Neutrophil (primary cell): ENCODE data around the gene MARK2.
A peak's percentile ranks its signal among the peaks of the same experiment; 100 is the strongest.

Experiments
- H3K27ac ChIP-seq: fragments of 200-600 bp; sonication (generic); 2 replicates; pipeline ENCODE4 v1.5.1; 2016; ENCODE audit warnings: mild to moderate bottlenecking, moderate library complexity
- H3K27me3 ChIP-seq: fragments of 200-600 bp; sonication (generic); 2 replicates; pipeline ENCODE4 v1.6.0; 2016; ENCODE audit warnings: mild to moderate bottlenecking
- H3K36me3 ChIP-seq: fragments of 200-600 bp; sonication (generic); 2 replicates; pipeline ENCODE4 v1.5.1; 2017
- H3K4me1 ChIP-seq, 2 experiments: fragments of 200-600 bp in 1 of 2; sonication (generic) in 1 of 2; 1 replicate in 1 of 2; 2 replicates in 1 of 2; pipeline versions ENCODE4 v1.5.1 to v1.6.1; 2013 to 2016; ENCODE audit warnings: low read depth in 1 of 2, low read length in 1 of 2, mild to moderate bottlenecking in 1 of 2, moderate library complexity in 1 of 2; ENCODE audit not compliant: control insufficient read depth in 1 of 2, insufficient read depth in 1 of 2
- H3K4me3 ChIP-seq, 2 experiments: fragments of 200-600 bp in 1 of 2; sonication (generic) in 1 of 2; 1 replicate in 1 of 2; 2 replicates in 1 of 2; pipeline ENCODE4 v1.5.1; 2013 to 2016; ENCODE audit warnings: low read depth in 1 of 2, low read length in 1 of 2, mild to moderate bottlenecking in 1 of 2, moderate library complexity in 1 of 2
- H3K9me3 ChIP-seq: fragments of 200-600 bp; sonication (generic); 2 replicates; pipeline ENCODE4 v1.5.1; 2016
- TF ChIP-seq, protein P1 (sequence below): fragments of 200-600 bp; sonication (generic); IDR thresholded peaks from 2 replicates; pipeline ENCODE4 v1.5.1; 2016; ENCODE audit warnings: antibody characterized with exemption

Gene MARK2

GRCh38 chr11:63907808-63908530 is 69.1 kb downstream of the MARK2 start:
- no peaks in the 10 kb centered on the region for H3K9me3 ChIP-seq
- no peaks in the 10 kb centered on the region for H3K27me3 ChIP-seq
- H3K4me3 ChIP-seq, result no peak overlapping the region
- peaks cover 85% of the 10 kb centered on the region for H3K36me3 ChIP-seq
- TF ChIP-seq, protein P1, sequence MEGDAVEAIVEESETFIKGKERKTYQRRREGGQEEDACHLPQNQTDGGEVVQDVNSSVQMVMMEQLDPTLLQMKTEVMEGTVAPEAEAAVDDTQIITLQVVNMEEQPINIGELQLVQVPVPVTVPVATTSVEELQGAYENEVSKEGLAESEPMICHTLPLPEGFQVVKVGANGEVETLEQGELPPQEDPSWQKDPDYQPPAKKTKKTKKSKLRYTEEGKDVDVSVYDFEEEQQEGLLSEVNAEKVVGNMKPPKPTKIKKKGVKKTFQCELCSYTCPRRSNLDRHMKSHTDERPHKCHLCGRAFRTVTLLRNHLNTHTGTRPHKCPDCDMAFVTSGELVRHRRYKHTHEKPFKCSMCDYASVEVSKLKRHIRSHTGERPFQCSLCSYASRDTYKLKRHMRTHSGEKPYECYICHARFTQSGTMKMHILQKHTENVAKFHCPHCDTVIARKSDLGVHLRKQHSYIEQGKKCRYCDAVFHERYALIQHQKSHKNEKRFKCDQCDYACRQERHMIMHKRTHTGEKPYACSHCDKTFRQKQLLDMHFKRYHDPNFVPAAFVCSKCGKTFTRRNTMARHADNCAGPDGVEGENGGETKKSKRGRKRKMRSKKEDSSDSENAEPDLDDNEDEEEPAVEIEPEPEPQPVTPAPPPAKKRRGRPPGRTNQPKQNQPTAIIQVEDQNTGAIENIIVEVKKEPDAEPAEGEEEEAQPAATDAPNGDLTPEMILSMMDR, result no peak
- H3K4me1 ChIP-seq, result peaks cover 0 to 4% of the 10 kb centered on the region in 2 experiments
- H3K27ac ChIP-seq, result no peak overlapping the region

DNA sequence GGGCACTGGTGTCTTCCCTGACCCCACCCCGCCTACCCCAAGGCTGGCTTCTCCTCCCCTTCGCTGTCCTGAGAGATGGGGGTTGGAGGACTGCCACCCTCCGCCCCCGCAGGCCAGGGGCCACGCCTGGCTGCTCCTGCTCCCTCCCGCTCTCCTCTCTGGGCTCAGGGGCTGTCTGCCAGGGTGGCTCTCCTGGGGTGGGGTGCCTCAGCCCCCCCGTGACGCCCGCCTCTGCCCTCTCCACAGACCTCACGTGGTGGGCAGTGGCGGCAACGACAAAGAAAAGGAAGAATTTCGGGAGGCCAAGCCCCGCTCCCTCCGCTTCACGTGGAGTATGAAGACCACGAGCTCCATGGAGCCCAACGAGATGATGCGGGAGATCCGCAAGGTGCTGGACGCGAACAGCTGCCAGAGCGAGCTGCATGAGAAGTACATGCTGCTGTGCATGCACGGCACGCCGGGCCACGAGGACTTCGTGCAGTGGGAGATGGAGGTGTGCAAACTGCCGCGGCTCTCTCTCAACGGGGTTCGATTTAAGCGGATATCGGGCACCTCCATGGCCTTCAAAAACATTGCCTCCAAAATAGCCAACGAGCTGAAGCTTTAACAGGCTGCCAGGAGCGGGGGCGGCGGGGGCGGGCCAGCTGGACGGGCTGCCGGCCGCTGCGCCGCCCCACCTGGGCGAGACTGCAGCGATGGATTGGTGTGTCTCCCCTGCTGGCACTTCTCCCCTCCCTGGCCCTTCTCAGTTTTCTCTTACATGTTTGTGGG is 69.9 kb downstream of the MARK2 start:
- Histone ChIP-seq H3K4me1 (peaks cover 0 to 4% of the 10 kb centered on the region in 2 experiments), H3K9me3 (no peaks in the 10 kb centered on the region), H3K4me3 (no peak overlapping the region), H3K27me3 (peaks cover 1% of the 10 kb centered on the region), H3K36me3 (peaks cover 76% of the 10 kb centered on the region), H3K27ac (no peak overlapping the region)
- TF ChIP-seq, protein P1, result no peak

GRCh38 chr11:63909591-63910506 is 70.9 kb downstream of the MARK2 start:
- Histone ChIP-seq H3K9me3 (no peaks in the 10 kb centered on the region), H3K27me3 (peaks cover 11% of the 10 kb centered on the region), H3K4me3 (no peak overlapping the region), H3K36me3 (peaks cover 66% of the 10 kb centered on the region), H3K4me1 (peaks cover 0 to 4% of the 10 kb centered on the region in 2 experiments), H3K27ac (peak overlapping the region; percentile 27)
- TF ChIP-seq, protein P1, result no peak

GRCh38 chr11:63910675-63911074 is 71.8 kb downstream of the MARK2 start:
- TF ChIP-seq, protein P1, result no peak
- Histone ChIP-seq H3K27ac (no peak overlapping the region), H3K36me3 (peaks cover 57% of the 10 kb centered on the region), H3K4me3 (no peak overlapping the region), H3K9me3 (no peaks in the 10 kb centered on the region), H3K27me3 (peaks cover 20% of the 10 kb centered on the region), H3K4me1 (peaks cover 0 to 4% of the 10 kb centered on the region in 2 experiments)

DNA sequence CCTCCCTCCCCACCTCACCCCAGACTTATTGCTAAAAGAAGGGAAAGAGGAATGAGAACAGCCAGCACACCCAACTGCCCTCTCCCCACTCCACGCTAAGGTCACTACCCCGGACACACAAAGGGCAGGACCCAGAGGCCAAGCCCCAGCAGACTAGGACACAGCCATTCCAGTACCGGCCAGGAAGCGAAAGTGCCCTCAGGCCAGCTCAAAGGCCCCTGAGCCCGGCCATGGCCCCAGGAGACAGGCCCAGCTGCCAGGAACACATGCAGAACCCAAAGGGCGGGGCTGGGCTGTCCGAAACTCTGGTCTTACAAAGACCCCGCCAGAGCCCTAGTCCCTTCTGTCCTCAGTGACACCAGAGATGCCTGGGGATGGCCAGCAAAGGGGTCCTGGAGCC is 72.5 kb downstream of the MARK2 start:
- Histone ChIP-seq H3K4me1 (peaks cover 4 to 9% of the 10 kb centered on the region in 2 experiments), H3K36me3 (peaks cover 50% of the 10 kb centered on the region), H3K27me3 (peaks cover 27% of the 10 kb centered on the region), H3K27ac (peak overlapping the region; percentile 5), H3K9me3 (no peaks in the 10 kb centered on the region), H3K4me3 (no peak overlapping the region)
- TF ChIP-seq, protein P1, result no peak
